ENCODE measurements around the gene PLXNA4. TPM values are rescaled to one million over a fixed set of nuclear protein-coding genes. Genes with fewer than 3 reads are reported as not detected.

The PLXNA4 gene
- polyA plus RNA-seq, 1 donor (not counting 4 experiments of a cell fraction or from before 2014, with no cell fraction given) = 0.01 TPM

DNA sequence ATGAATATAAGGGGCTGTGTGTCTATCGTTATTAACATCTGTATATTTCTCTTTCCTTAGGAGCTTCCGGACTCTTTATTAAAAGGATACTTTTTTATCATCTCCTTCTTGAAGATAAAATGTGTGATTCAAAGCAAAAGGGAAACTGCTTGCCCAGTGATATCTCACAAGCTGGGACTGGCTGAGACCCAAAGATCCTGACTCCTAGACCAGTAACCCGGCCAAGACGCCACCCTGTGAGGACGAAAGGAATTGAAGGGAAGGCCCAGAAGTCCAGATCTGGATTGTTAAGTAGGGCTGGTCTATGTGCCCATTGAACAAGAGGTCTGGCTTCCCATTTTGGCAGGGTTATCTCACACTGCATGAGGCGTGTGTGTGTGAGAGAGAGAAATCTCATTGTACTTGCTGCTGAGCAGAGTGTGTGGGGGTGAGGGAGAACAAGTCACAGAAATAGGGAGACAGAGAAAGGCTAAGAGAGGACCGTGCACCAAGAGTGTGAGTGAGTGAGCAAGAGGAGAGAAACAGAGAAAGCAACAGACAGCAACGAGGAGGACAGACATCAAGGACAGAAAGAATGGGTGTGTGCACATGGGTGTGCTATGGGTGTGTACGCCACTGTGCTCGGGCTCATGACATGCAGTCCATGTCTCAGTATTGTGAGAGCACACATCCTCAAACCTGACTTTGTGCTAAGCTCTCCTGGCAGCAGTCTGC is 75.4 kb downstream of the PLXNA4 start:
- H3K79me2 ChIP-seq (ENCODE audit: control insufficient read depth, insufficient read depth, low read length) = no peaks in the 10 kb centered on the region
- FAIRE-seq = no peak
- H3K27me3 ChIP-seq (ENCODE audit: control insufficient read depth, extremely low read depth, insufficient read depth, low read length) = peaks cover 5% of the 10 kb centered on the region
- no peaks in the 10 kb centered on the region for H3K9me1 ChIP-seq (ENCODE audit: control insufficient read depth, extremely low read depth, insufficient read depth, low read length)
- no peak overlapping the region for H2AFZ ChIP-seq (ENCODE audit: control insufficient read depth, low read length)
- no peak for TF ChIP-seq EZH2 (IDR thresholded peaks at IDR 0.05; ENCODE audit: low read length)
- TF ChIP-seq, protein P1, sequence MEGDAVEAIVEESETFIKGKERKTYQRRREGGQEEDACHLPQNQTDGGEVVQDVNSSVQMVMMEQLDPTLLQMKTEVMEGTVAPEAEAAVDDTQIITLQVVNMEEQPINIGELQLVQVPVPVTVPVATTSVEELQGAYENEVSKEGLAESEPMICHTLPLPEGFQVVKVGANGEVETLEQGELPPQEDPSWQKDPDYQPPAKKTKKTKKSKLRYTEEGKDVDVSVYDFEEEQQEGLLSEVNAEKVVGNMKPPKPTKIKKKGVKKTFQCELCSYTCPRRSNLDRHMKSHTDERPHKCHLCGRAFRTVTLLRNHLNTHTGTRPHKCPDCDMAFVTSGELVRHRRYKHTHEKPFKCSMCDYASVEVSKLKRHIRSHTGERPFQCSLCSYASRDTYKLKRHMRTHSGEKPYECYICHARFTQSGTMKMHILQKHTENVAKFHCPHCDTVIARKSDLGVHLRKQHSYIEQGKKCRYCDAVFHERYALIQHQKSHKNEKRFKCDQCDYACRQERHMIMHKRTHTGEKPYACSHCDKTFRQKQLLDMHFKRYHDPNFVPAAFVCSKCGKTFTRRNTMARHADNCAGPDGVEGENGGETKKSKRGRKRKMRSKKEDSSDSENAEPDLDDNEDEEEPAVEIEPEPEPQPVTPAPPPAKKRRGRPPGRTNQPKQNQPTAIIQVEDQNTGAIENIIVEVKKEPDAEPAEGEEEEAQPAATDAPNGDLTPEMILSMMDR (optimal IDR thresholded peaks at IDR 0.05 in 1 of 3, IDR thresholded peaks at IDR 0.05 in 1 of 3, conservative IDR thresholded peaks at IDR 0.05 in 1 of 3; ENCODE audit: extremely low read depth in 1 of 3, insufficient read depth in 2 of 3, low read length in 3 of 3) = no peak
- no peaks in the 10 kb centered on the region for H3K4me1 ChIP-seq (ENCODE audit: control insufficient read depth, extremely low read depth, insufficient read depth, low read length)
- H3K4me2 ChIP-seq (ENCODE audit: control insufficient read depth, extremely low read depth, insufficient read depth, low read depth, low read length) = no peak overlapping the region
- H3K9me3 ChIP-seq (ENCODE audit: control insufficient read depth, low read depth, low read length) = no peaks in the 10 kb centered on the region
- no peak overlapping the region for H3K27ac ChIP-seq (ENCODE audit: control insufficient read depth, insufficient read depth, low read length)
- DNase-seq (ENCODE audit: low read depth, low spot score) = no peak
- H3K9ac ChIP-seq (ENCODE audit: control insufficient read depth, extremely low read depth, insufficient read depth, low read length) = no peak overlapping the region
- H3K4me3 ChIP-seq (ENCODE audit: control insufficient read depth in 2 of 3, extremely low read depth in 1 of 3, insufficient read depth in 2 of 3, low read depth in 1 of 3, low read length in 3 of 3) = no peak overlapping the region
- H3K36me3 ChIP-seq (ENCODE audit: control insufficient read depth in 2 of 2, extremely low read depth in 1 of 2, insufficient read depth in 2 of 2, low read length in 2 of 2) = no peaks in the 10 kb centered on the region
- no peaks in the 10 kb centered on the region for H4K20me1 ChIP-seq (ENCODE audit: control insufficient read depth, extremely low read depth, insufficient read depth, low read length)
- dilution Hi-C loops (cut with MboI; ENCODE audit: extremely low pct_ligation_motif_present, low sequenced_read_pairs) = no loop called here

DNA sequence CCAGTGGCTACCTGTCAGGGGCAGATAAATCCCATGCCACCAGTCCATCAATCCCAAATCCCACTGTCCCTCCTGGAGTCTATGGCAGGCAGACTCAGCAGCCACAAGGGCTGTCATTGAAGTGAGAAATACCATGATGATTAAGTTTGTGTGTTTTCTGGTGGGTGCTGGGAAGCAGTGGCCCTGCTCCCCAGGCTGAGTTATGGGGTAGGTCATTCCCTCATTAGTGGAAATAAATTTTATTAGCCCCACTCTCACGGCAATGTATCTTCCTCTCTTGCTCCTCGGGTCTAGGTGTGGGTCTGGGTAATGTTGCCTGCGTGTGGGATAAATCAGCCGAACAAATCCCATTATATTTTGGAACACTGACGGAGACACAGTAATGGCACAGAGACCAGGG is 76.8 kb downstream of the PLXNA4 start:
- Histone ChIP-seq H3K9me3 (ENCODE audit: control insufficient read depth, low read depth, low read length) (no peaks in the 10 kb centered on the region), H3K27me3 (ENCODE audit: control insufficient read depth, extremely low read depth, insufficient read depth, low read length) (peaks cover 10% of the 10 kb centered on the region), H3K4me2 (ENCODE audit: control insufficient read depth, extremely low read depth, insufficient read depth, low read depth, low read length) (no peak overlapping the region), H3K36me3 (ENCODE audit: control insufficient read depth in 2 of 2, extremely low read depth in 1 of 2, insufficient read depth in 2 of 2, low read length in 2 of 2) (no peaks in the 10 kb centered on the region), H3K27ac (ENCODE audit: control insufficient read depth, insufficient read depth, low read length) (no peak overlapping the region), H4K20me1 (ENCODE audit: control insufficient read depth, extremely low read depth, insufficient read depth, low read length) (no peaks in the 10 kb centered on the region), H3K4me3 (ENCODE audit: control insufficient read depth in 2 of 3, extremely low read depth in 1 of 3, insufficient read depth in 2 of 3, low read depth in 1 of 3, low read length in 3 of 3) (no peak overlapping the region), H3K79me2 (ENCODE audit: control insufficient read depth, insufficient read depth, low read length) (no peaks in the 10 kb centered on the region), H3K9me1 (ENCODE audit: control insufficient read depth, extremely low read depth, insufficient read depth, low read length) (no peaks in the 10 kb centered on the region), H2AFZ (ENCODE audit: control insufficient read depth, low read length) (no peak overlapping the region), H3K4me1 (ENCODE audit: control insufficient read depth, extremely low read depth, insufficient read depth, low read length) (no peaks in the 10 kb centered on the region), H3K9ac (ENCODE audit: control insufficient read depth, extremely low read depth, insufficient read depth, low read length) (no peak overlapping the region)
- FAIRE-seq (no peak), DNase-seq (ENCODE audit: low read depth, low spot score) (no peak)
- no peak for TF ChIP-seq EZH2 (IDR thresholded peaks at IDR 0.05; ENCODE audit: low read length)
- TF ChIP-seq, protein P1 (optimal IDR thresholded peaks at IDR 0.05 in 1 of 3, IDR thresholded peaks at IDR 0.05 in 1 of 3, conservative IDR thresholded peaks at IDR 0.05 in 1 of 3; ENCODE audit: extremely low read depth in 1 of 3, insufficient read depth in 2 of 3, low read length in 3 of 3) = no peak
- dilution Hi-C loops (cut with MboI; ENCODE audit: extremely low pct_ligation_motif_present, low sequenced_read_pairs) = no loop called here

Measured in keratinocyte (primary cell).